Activated T-cell treated with anti-CD3 and anti-CD28 coated beads, Interleukin-2, amount 50 U/mL, for 24 hours (primary cell): ENCODE data around the gene ABHD5.
"Not testable (repeated sequence)": the region's sequence is repeated elsewhere in the genome, so short reads cannot be mapped to it uniquely, and the experiment has no call there.

Source experiments
- DNase-seq: peaks from one replicate; pipeline ENCODE4 v3.0.0-alpha.2; 2020
- H3K27ac Mint-ChIP-seq: 2 replicates; pipeline ENCODE4 v1.8.0; 2020; ENCODE audit warnings: mild to moderate bottlenecking, mixed read lengths
- H3K27me3 Mint-ChIP-seq: 2 replicates; pipeline ENCODE4 v1.8.0; 2020; ENCODE audit warnings: mixed read lengths
- H3K36me3 Mint-ChIP-seq: 2 replicates; pipeline ENCODE4 v1.8.0; 2020; ENCODE audit warnings: low read depth, mixed read lengths
- H3K4me1 Mint-ChIP-seq: 2 replicates; pipeline ENCODE4 v1.8.0; 2020; ENCODE audit warnings: low read depth, mixed read lengths
- H3K4me3 Mint-ChIP-seq: 2 replicates; pipeline ENCODE4 v1.8.0; 2020; ENCODE audit warnings: mild to moderate bottlenecking, moderate library complexity, mixed read lengths
- H3K9me3 Mint-ChIP-seq: 2 replicates; pipeline ENCODE4 v1.8.0; 2020; ENCODE audit warnings: mixed read lengths

Gene ABHD5

DNA sequence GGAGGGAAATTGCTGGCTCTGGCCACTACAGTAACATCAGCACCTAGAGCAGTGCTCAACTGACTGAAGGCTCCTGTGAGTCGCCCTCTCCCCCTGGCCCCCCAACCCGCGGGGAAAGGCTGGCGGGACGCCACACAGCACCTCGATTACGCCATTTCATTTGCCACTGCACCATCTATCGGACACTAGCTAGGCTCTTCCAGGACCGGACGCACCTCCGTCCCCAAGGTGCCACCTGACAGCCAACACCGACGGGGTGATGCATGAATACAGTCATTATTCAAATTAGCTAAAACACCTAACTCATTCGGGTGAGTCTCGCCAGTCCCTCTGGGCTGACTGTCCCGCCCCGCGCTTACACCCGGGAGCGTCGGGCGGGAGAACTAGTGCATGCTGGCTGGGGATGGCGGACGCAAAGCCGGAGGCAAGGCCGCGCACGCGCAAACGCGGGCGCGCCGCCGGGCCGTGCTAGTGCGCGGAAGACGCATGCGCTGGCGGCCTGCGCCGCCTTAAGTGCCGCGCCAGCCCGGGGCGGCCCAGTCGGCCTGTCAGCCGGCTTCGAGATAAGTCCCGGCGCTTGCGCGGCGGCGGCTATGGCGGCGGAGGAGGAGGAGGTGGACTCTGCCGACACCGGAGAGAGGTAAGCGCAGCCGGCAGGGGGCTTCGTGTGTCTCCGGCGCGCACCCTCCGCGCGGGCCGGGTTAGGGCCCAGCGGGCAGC, at the start of gene ABHD5:
ABHD5 (plus strand) TSS at position 539 of the 720 bp plus-strand sequence; CDS start at position 594, 55 bp downstream.
- Mint-ChIP-seq H3K36me3 (peaks cover 6% of the 10 kb centered on the region), H3K4me1 (peaks cover 36% of the 10 kb centered on the region), H3K4me3 (peak within 1 kb of the TSS; percentile 85), H3K9me3 (peaks cover 2% of the 10 kb centered on the region), H3K27me3 (peaks cover 3% of the 10 kb centered on the region), H3K27ac (peak within 1 kb of the TSS; percentile 91)
- DNase-seq = peak; percentile 95

GRCh38 chr3:43641306-43642114, 49.2 kb upstream of the ABHD5 start:
- Mint-ChIP-seq H3K36me3 (no peaks in the 10 kb centered on the region), H3K4me3 (no peak overlapping the region), H3K27ac (no peak overlapping the region), H3K4me1 (peaks cover 8% of the 10 kb centered on the region), H3K9me3 (no peaks in the 10 kb centered on the region), H3K27me3 (peaks cover 18% of the 10 kb centered on the region)
- no peak for DNase-seq

DNA sequence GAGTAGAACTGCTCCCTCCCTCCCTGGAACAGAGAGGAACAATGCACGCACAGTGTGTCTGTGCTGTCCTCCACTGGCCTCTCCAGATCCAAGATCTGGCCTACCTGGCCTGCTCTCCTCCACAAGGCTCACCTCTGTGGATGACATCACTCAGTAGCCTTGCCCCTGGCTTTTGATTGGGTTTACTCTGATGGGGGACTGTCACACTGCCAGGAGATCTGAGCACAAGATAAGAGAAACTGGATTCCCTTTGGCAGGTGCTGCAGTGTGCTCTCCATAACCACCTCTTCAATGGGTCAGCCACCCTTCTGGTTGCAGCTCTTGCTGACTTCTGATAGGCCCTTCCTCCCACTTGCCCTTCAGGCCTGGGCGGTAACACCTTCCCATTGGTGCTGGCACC, 46.3 kb upstream of the ABHD5 start:
- no peaks in the 10 kb centered on the region for H3K4me1 Mint-ChIP-seq
- no peak for DNase-seq
- no peaks in the 10 kb centered on the region for H3K9me3 Mint-ChIP-seq
- H3K36me3 Mint-ChIP-seq = no peaks in the 10 kb centered on the region
- H3K27ac Mint-ChIP-seq = no peak overlapping the region
- H3K27me3 Mint-ChIP-seq = peaks cover 23% of the 10 kb centered on the region
- H3K4me3 Mint-ChIP-seq = no peak overlapping the region

- Mint-ChIP-seq H3K4me1 (no peaks in the 10 kb centered on the region), H3K27me3 (peaks cover 30% of the 10 kb centered on the region), H3K4me3 (no peak overlapping the region), H3K36me3 (no peaks in the 10 kb centered on the region), H3K27ac (no peak overlapping the region), H3K9me3 (no peaks in the 10 kb centered on the region)
- no peak for DNase-seq
Observed at GRCh38 chr3:43647331-43648166, 43.2 kb upstream of the ABHD5 start.

GRCh38 chr3:43648957-43649356, 41.8 kb upstream of the ABHD5 start:
- H3K4me3 Mint-ChIP-seq = no peak overlapping the region
- no peak overlapping the region for H3K27ac Mint-ChIP-seq

GRCh38 chr3:43649365-43649968, 41.3 kb upstream of the ABHD5 start:
- peaks cover 23% of the 10 kb centered on the region for H3K27me3 Mint-ChIP-seq
- H3K27ac Mint-ChIP-seq = no peak overlapping the region
- H3K4me1 Mint-ChIP-seq = no peaks in the 10 kb centered on the region
- no peaks in the 10 kb centered on the region for H3K36me3 Mint-ChIP-seq
- no peak for DNase-seq
- peak overlapping the region; percentile 9 for H3K4me3 Mint-ChIP-seq
- no peaks in the 10 kb centered on the region for H3K9me3 Mint-ChIP-seq

More at GRCh38 chr3:43648957-43649356, 41.8 kb upstream of the ABHD5 start:
- DNase-seq = no peak
- Mint-ChIP-seq H3K27me3 (peaks cover 28% of the 10 kb centered on the region), H3K4me1 (no peaks in the 10 kb centered on the region), H3K36me3 (no peaks in the 10 kb centered on the region), H3K9me3 (no peaks in the 10 kb centered on the region)

GRCh38 chr3:43650345-43650744, 40.4 kb upstream of the ABHD5 start:
- no peaks in the 10 kb centered on the region for H3K36me3 Mint-ChIP-seq
- DNase-seq = no peak
- no peaks in the 10 kb centered on the region for H3K9me3 Mint-ChIP-seq
- H3K27ac Mint-ChIP-seq = no peak overlapping the region
- H3K4me1 Mint-ChIP-seq = no peaks in the 10 kb centered on the region
- H3K4me3 Mint-ChIP-seq = no peak overlapping the region
- H3K27me3 Mint-ChIP-seq = peaks cover 19% of the 10 kb centered on the region

GRCh38 chr3:43656390-43656789, 34.3 kb upstream of the ABHD5 start:
- H3K36me3 Mint-ChIP-seq, H3K4me3 Mint-ChIP-seq, H3K27ac Mint-ChIP-seq, DNase-seq, H3K9me3 Mint-ChIP-seq, H3K4me1 Mint-ChIP-seq, H3K27me3 Mint-ChIP-seq: not testable (repeated sequence)

GRCh38 chr3:43659250-43659880, 31.4 kb upstream of the ABHD5 start:
- Mint-ChIP-seq H3K4me1 (no peaks in the 10 kb centered on the region), H3K4me3 (no peak overlapping the region), H3K27me3 (peaks cover 10% of the 10 kb centered on the region), H3K27ac (no peak overlapping the region), H3K36me3 (no peaks in the 10 kb centered on the region), H3K9me3 (peaks cover 5% of the 10 kb centered on the region)
- DNase-seq = no peak

- DNase-seq, H3K4me3 Mint-ChIP-seq, H3K4me1 Mint-ChIP-seq, H3K36me3 Mint-ChIP-seq, H3K9me3 Mint-ChIP-seq, H3K27ac Mint-ChIP-seq: not testable (repeated sequence)
- peaks cover 17% of the 10 kb centered on the region for H3K27me3 Mint-ChIP-seq
Observed at GRCh38 chr3:43661376-43661775, 29.4 kb upstream of the ABHD5 start.

DNA sequence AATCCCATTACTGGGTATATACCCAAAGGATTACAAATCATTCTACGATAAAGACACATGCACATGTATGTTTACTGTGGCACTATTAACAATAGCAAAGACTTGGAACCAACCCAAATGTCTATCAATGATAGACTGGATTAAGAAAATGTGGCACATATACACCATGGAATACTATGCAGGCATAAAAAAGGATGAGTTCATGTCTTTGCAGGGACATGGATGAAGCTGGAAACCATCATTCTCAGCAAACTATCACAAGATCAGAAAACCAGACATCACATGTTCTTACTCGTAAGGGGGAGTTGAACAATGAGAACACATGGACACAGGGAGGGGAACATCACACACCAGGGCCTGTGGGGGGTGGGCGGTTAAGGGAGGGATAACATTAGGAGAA, 25.7 kb upstream of the ABHD5 start:
- H3K4me3 Mint-ChIP-seq, H3K27ac Mint-ChIP-seq, H3K36me3 Mint-ChIP-seq, H3K9me3 Mint-ChIP-seq, DNase-seq, H3K4me1 Mint-ChIP-seq: not testable (repeated sequence)
- H3K27me3 Mint-ChIP-seq = peaks cover 32% of the 10 kb centered on the region

GRCh38 chr3:43670635-43671522, 19.9 kb upstream of the ABHD5 start:
- Mint-ChIP-seq H3K4me3 (no peak overlapping the region), H3K27ac (no peak overlapping the region), H3K9me3 (no peaks in the 10 kb centered on the region), H3K4me1 (no peaks in the 10 kb centered on the region), H3K27me3 (peaks cover 22% of the 10 kb centered on the region), H3K36me3 (no peaks in the 10 kb centered on the region)
- DNase-seq = no peak

- H3K36me3 Mint-ChIP-seq = no peaks in the 10 kb centered on the region
- no peak overlapping the region for H3K27ac Mint-ChIP-seq
- no peak overlapping the region for H3K4me3 Mint-ChIP-seq
- peaks cover 4% of the 10 kb centered on the region for H3K9me3 Mint-ChIP-seq
- DNase-seq = no peak
- no peaks in the 10 kb centered on the region for H3K4me1 Mint-ChIP-seq
- peaks cover 9% of the 10 kb centered on the region for H3K27me3 Mint-ChIP-seq
Observed at GRCh38 chr3:43674345-43675085, 16.2 kb upstream of the ABHD5 start.
